Keratinocyte (primary cell): ENCODE results near the gene SERGEF. TPM values are rescaled to one million over a fixed set of nuclear protein-coding genes. Genes with fewer than 3 reads are reported as not detected.

ENCODE experiments used
- DNase-seq: peaks from one replicate; pipeline ENCODE4 v3.0.0-alpha.2; 2011; ENCODE audit warnings: low read depth, missing footprints, low spot score
- FAIRE-seq: peaks from 2 replicates; lab custom pipeline; 2011; peaks lifted over from hg19 to GRCh38; lab: Jason Lieb, UNC
- H2AFZ ChIP-seq: 2 replicates; pipeline ENCODE4 v1.6.0; 2012; ENCODE audit warnings: low read length, control low read depth, inconsistent platforms; ENCODE audit not compliant: control insufficient read depth
- H3K27ac ChIP-seq: 2 replicates; pipeline ENCODE4 v1.5.1; 2011; ENCODE audit warnings: low read length; ENCODE audit not compliant: control insufficient read depth, insufficient read depth
- H3K27me3 ChIP-seq: 3 replicates; pipeline ENCODE4 v1.6.0; 2011; ENCODE audit warnings: low read length; ENCODE audit not compliant: control insufficient read depth, insufficient read depth; ENCODE audit errors: extremely low read depth
- H3K36me3 ChIP-seq, 2 experiments: 2 replicates in 1 of 2; 3 replicates in 1 of 2; pipeline ENCODE4 v1.5.1; 2011; ENCODE audit warnings: low read length in 2 of 2, mild to moderate bottlenecking in 1 of 2; ENCODE audit not compliant: control insufficient read depth in 2 of 2, insufficient read depth in 2 of 2; ENCODE audit errors: extremely low read depth in 1 of 2
- H3K4me1 ChIP-seq: 3 replicates; pipeline ENCODE4 v1.5.1; 2011; ENCODE audit warnings: low read length; ENCODE audit not compliant: control insufficient read depth, insufficient read depth; ENCODE audit errors: extremely low read depth
- H3K4me2 ChIP-seq: 3 replicates; pipeline ENCODE4 v1.6.0; 2011; ENCODE audit warnings: low read depth, low read length; ENCODE audit not compliant: control insufficient read depth, insufficient read depth; ENCODE audit errors: extremely low read depth
- H3K4me3 ChIP-seq, 3 experiments: fragments of 200-600 bp in 1 of 3; sonication (generic) in 1 of 3; 2 replicates in 2 of 3; 3 replicates in 1 of 3; pipeline ENCODE4 v1.5.1; 2011 to 2016; ENCODE audit warnings: low read length in 3 of 3, mild to moderate bottlenecking in 3 of 3, control low read depth in 2 of 3, inconsistent platforms in 1 of 3, low read depth in 1 of 3, mixed read lengths in 1 of 3, mixed run types in 1 of 3, moderate library complexity in 1 of 3; ENCODE audit not compliant: control insufficient read depth in 2 of 3, insufficient read depth in 2 of 3; ENCODE audit errors: extremely low read depth in 1 of 3
- H3K79me2 ChIP-seq: 2 replicates; pipeline ENCODE4 v1.6.0; 2012; ENCODE audit warnings: low read length; ENCODE audit not compliant: control insufficient read depth, insufficient read depth
- H3K9ac ChIP-seq: 3 replicates; pipeline ENCODE4 v1.6.0; 2011; ENCODE audit warnings: low read length; ENCODE audit not compliant: control insufficient read depth, insufficient read depth; ENCODE audit errors: extremely low read depth
- H3K9me1 ChIP-seq: 3 replicates; pipeline ENCODE4 v1.6.0; 2011; ENCODE audit warnings: low read length; ENCODE audit not compliant: control insufficient read depth, insufficient read depth; ENCODE audit errors: extremely low read depth
- H3K9me3 ChIP-seq: 2 replicates; pipeline ENCODE4 v1.5.1; 2012; ENCODE audit warnings: low read depth, low read length; ENCODE audit not compliant: control insufficient read depth
- H4K20me1 ChIP-seq: 3 replicates; pipeline ENCODE4 v1.6.0; 2011; ENCODE audit warnings: low read length; ENCODE audit not compliant: control insufficient read depth, insufficient read depth; ENCODE audit errors: extremely low read depth
- CTCF ChIP-seq, 3 experiments: IDR thresholded peaks in 1 of 3; conservative IDR thresholded peaks in 1 of 3; optimal IDR thresholded peaks in 1 of 3; 2 replicates in 2 of 3; 3 replicates in 1 of 3; pipeline versions ENCODE3 to v1.5.1; 2011; ENCODE audit warnings: low read length in 3 of 3, mild to moderate bottlenecking in 3 of 3, moderate library complexity in 2 of 3, control low read depth in 1 of 3, inconsistent platforms in 1 of 3; ENCODE audit not compliant: insufficient read depth in 2 of 3; ENCODE audit errors: extremely low read depth in 1 of 3
- EZH2 ChIP-seq: IDR thresholded peaks from one replicate; pipeline ENCODE4 v1.6.1; 2012; ENCODE audit warnings: inconsistent platforms, mild to moderate bottlenecking, low read length, moderate library complexity
- dilution Hi-C: fragments of 300-500 bp; cut with MboI; formaldehyde crosslinking; loops from one replicate; pipeline ENCODE4 v1.7.0; 2020; ENCODE audit warnings: low sequenced_read_pairs; ENCODE audit not compliant: extremely low pct_ligation_motif_present
- polyA plus RNA-seq, 5 experiments: library from polyadenylated mRNA; depleted of rRNA in 3 of 5; stranded (reverse) in 3 of 5; stranded (forward) in 1 of 5; unstranded in 1 of 5; fragments of >200 nt; gene quantifications; 1 replicate in 1 of 5; 2 replicates in 3 of 5; 3 replicates in 1 of 5; pipeline versions ENCODE4 v1.2.1 to v1.2.3, GENCODE V29; 2011 to 2012; ENCODE audit warnings: missing spikeins in 2 of 5, low read depth in 1 of 5, low replicate concordance in 1 of 5

SERGEF gene
- polyA plus RNA-seq, 1 donor (not counting 4 experiments of a cell fraction or from before 2014, with no cell fraction given), result 15.6 TPM

- no peak overlapping the region for H3K4me2 ChIP-seq
- no peaks in the 10 kb centered on the region for H3K36me3 ChIP-seq
- no peaks in the 10 kb centered on the region for H3K27me3 ChIP-seq
- no peak overlapping the region for H2AFZ ChIP-seq
- dilution Hi-C loops, result loop anchor here (5.0 kb wide), 1 partner anchor 251 kb away; no protein-coding TSS in a partner anchor
- DNase-seq (no peak), FAIRE-seq (no peak)
- no peaks in the 10 kb centered on the region for H3K9me1 ChIP-seq
- H4K20me1 ChIP-seq, result no peaks in the 10 kb centered on the region
- no peaks in the 10 kb centered on the region for H3K9me3 ChIP-seq
- H3K9ac ChIP-seq, result no peak overlapping the region
- H3K27ac ChIP-seq, result no peak overlapping the region
- no peaks in the 10 kb centered on the region for H3K4me1 ChIP-seq
- H3K4me3 ChIP-seq, result no peak overlapping the region
- no peaks in the 10 kb centered on the region for H3K79me2 ChIP-seq
- TF ChIP-seq EZH2 (no peak), CTCF (optimal IDR thresholded peaks at IDR 0.05 in 1 of 3, IDR thresholded peaks at IDR 0.05 in 1 of 3, conservative IDR thresholded peaks at IDR 0.05 in 1 of 3; ENCODE audit: extremely low read depth in 1 of 3, insufficient read depth in 2 of 3, low read length in 3 of 3) (peak; percentile 79 to 95 (median 94))
Measured at GRCh38 chr11:17978553-17979287, 34.1 kb downstream of the SERGEF start.

- H3K4me2 ChIP-seq, result no peak overlapping the region
- H3K79me2 ChIP-seq, result no peaks in the 10 kb centered on the region
- H3K4me3 ChIP-seq, result no peak overlapping the region
- H3K27me3 ChIP-seq, result no peaks in the 10 kb centered on the region
- H2AFZ ChIP-seq, result no peak overlapping the region
- DNase-seq, result no peak
- H3K36me3 ChIP-seq, result no peaks in the 10 kb centered on the region
- peaks cover 8% of the 10 kb centered on the region for H4K20me1 ChIP-seq
- no peak overlapping the region for H3K9ac ChIP-seq
- dilution Hi-C loops, result loop anchor here (5.0 kb wide), 1 partner anchor 249 kb away; no protein-coding TSS in a partner anchor
- no peak for TF ChIP-seq EZH2
- TF ChIP-seq CTCF (optimal IDR thresholded peaks at IDR 0.05 in 1 of 3, IDR thresholded peaks at IDR 0.05 in 1 of 3, conservative IDR thresholded peaks at IDR 0.05 in 1 of 3; ENCODE audit: extremely low read depth in 1 of 3, insufficient read depth in 2 of 3, low read length in 3 of 3), result no peak
- H3K9me1 ChIP-seq, result no peaks in the 10 kb centered on the region
- no peaks in the 10 kb centered on the region for H3K9me3 ChIP-seq
- no peak overlapping the region for H3K27ac ChIP-seq
- H3K4me1 ChIP-seq, result peaks cover 10% of the 10 kb centered on the region
- no peak for FAIRE-seq
Measured at GRCh38 chr11:17976651-17977050, 36.2 kb downstream of the SERGEF start.
